PFSK-1 (cell line): ENCODE results near the gene CD79B.

Source experiments
- FOXP2 ChIP-seq: optimal IDR thresholded peaks from 2 replicates; pipeline ENCODE3; 2011; ENCODE audit warnings: borderline replicate concordance, control low read depth, inconsistent platforms; ENCODE audit not compliant: insufficient read depth; ENCODE audit errors: extremely low read length, extremely low read depth
- POLR2AphosphoS5 ChIP-seq: IDR thresholded peaks from 2 replicates; pipeline ENCODE4 v1.6.1; 2012; ENCODE audit warnings: low read depth, mild to moderate bottlenecking, control low read depth, low read length, moderate library complexity
- REST ChIP-seq, 2 experiments: IDR thresholded peaks; 2 replicates each; pipeline versions ENCODE4 v1.6.1 to v1.8.0; 2011 to 2012; ENCODE audit warnings: low read depth in 2 of 2, low read length in 2 of 2, control low read depth in 1 of 2, inconsistent platforms in 1 of 2, mild to moderate bottlenecking in 1 of 2, moderate library complexity in 1 of 2; ENCODE audit not compliant: insufficient read depth in 1 of 2
- SIN3A ChIP-seq: IDR thresholded peaks from 2 replicates; pipeline ENCODE4 v1.6.1; 2012; ENCODE audit warnings: mild to moderate bottlenecking, low read length, moderate library complexity, borderline replicate concordance; ENCODE audit not compliant: insufficient read depth
- TAF1 ChIP-seq: IDR thresholded peaks from 2 replicates; pipeline ENCODE4 v1.6.1; 2012; ENCODE audit warnings: low read length, control low read depth, borderline replicate concordance; ENCODE audit not compliant: insufficient read depth

Gene CD79B

GRCh38 chr17:63950940-63951907 is 19.1 kb upstream of the CD79B start:
- no peak for TF ChIP-seq POLR2AphosphoS5
- TF ChIP-seq SIN3A = no peak
- TF ChIP-seq REST (IDR thresholded peaks at IDR 0.05; ENCODE audit: insufficient read depth in 1 of 2, low read depth in 2 of 2, low read length in 2 of 2) = no peak
- no peak for TF ChIP-seq TAF1
- TF ChIP-seq FOXP2 = no peak

- TF ChIP-seq REST (IDR thresholded peaks at IDR 0.05; ENCODE audit: insufficient read depth in 1 of 2, low read depth in 2 of 2, low read length in 2 of 2) = no peak
- no peak for TF ChIP-seq SIN3A
- no peak for TF ChIP-seq TAF1
- TF ChIP-seq FOXP2 = no peak
- no peak for TF ChIP-seq POLR2AphosphoS5
Observed at GRCh38 chr17:63949576-63950250, 17.6 kb upstream of the CD79B start.

- TF ChIP-seq POLR2AphosphoS5 (no peak), TAF1 (no peak), REST (IDR thresholded peaks at IDR 0.05; ENCODE audit: insufficient read depth in 1 of 2, low read depth in 2 of 2, low read length in 2 of 2) (no peak), FOXP2 (no peak), SIN3A (no peak)
Observed at GRCh38 chr17:63948521-63948920, 16.4 kb upstream of the CD79B start.

- TF ChIP-seq POLR2AphosphoS5 (no peak), REST (IDR thresholded peaks at IDR 0.05; ENCODE audit: insufficient read depth in 1 of 2, low read depth in 2 of 2, low read length in 2 of 2) (no peak), FOXP2 (no peak), SIN3A (no peak), TAF1 (no peak)
Observed at GRCh38 chr17:63947711-63948330, 15.7 kb upstream of the CD79B start.
